Osteocyte (in vitro differentiated cells): ENCODE results near the gene PPP3CA. TPM values are rescaled to one million over a fixed set of nuclear protein-coding genes. Genes with fewer than 3 reads are reported as not detected.

Experiments used
- DNase-seq: peaks from one replicate; pipeline ENCODE4 v3.0.0; 2021; ENCODE audit warnings: mixed read lengths; ENCODE audit not compliant: unreplicated experiment; ENCODE audit errors: extremely low spot score
- H3K27ac Mint-ChIP-seq: one replicate; pipeline ENCODE4 v1.8.0; 2021; ENCODE audit warnings: mild to moderate bottlenecking, mixed read lengths; ENCODE audit not compliant: unreplicated experiment
- H3K27me3 Mint-ChIP-seq: one replicate; pipeline ENCODE4 v1.8.0; 2021; ENCODE audit warnings: mixed read lengths; ENCODE audit not compliant: unreplicated experiment
- H3K36me3 Mint-ChIP-seq: one replicate; pipeline ENCODE4 v1.8.0; 2021; ENCODE audit warnings: mixed read lengths; ENCODE audit not compliant: unreplicated experiment
- H3K4me1 Mint-ChIP-seq: one replicate; pipeline ENCODE4 v1.8.0; 2021; ENCODE audit warnings: mixed read lengths; ENCODE audit not compliant: unreplicated experiment
- H3K4me3 Mint-ChIP-seq: one replicate; pipeline ENCODE4 v1.8.0; 2021; ENCODE audit warnings: mild to moderate bottlenecking, moderate library complexity, mixed read lengths; ENCODE audit not compliant: unreplicated experiment
- H3K9me3 Mint-ChIP-seq: one replicate; pipeline ENCODE4 v1.8.0; 2021; ENCODE audit warnings: mixed read lengths; ENCODE audit not compliant: unreplicated experiment
- CTCF ChIP-seq: fragments of 200-600 bp; sonication (generic); IDR thresholded peaks from 2 replicates; pipeline ENCODE4 v1.5.0; 2021; ENCODE audit warnings: antibody characterized with exemption, mild to moderate bottlenecking, moderate library complexity
- total RNA-seq: library from RNA; stranded (reverse); gene quantifications from 2 replicates; pipeline ENCODE4 v1.2.1, GENCODE V29; 2021

The PPP3CA gene
- total RNA-seq, 1 donor from 2014 or later, result 40.5 TPM

GRCh38 chr4:101064541-101065180, 282.7 kb downstream of the PPP3CA start:
- no peak overlapping the region for H3K27ac Mint-ChIP-seq
- H3K27me3 Mint-ChIP-seq, result no peaks in the 10 kb centered on the region
- peaks cover 3% of the 10 kb centered on the region for H3K4me1 Mint-ChIP-seq
- no peak for TF ChIP-seq CTCF
- DNase-seq, result no peak
- no peak overlapping the region for H3K4me3 Mint-ChIP-seq
- H3K36me3 Mint-ChIP-seq, result peaks cover 17% of the 10 kb centered on the region
- no peaks in the 10 kb centered on the region for H3K9me3 Mint-ChIP-seq

- no peak for TF ChIP-seq CTCF
- H3K4me3 Mint-ChIP-seq, result no peak overlapping the region
- H3K9me3 Mint-ChIP-seq, result no peaks in the 10 kb centered on the region
- H3K27ac Mint-ChIP-seq, result no peak overlapping the region
- peaks cover 9% of the 10 kb centered on the region for H3K36me3 Mint-ChIP-seq
- no peaks in the 10 kb centered on the region for H3K4me1 Mint-ChIP-seq
- H3K27me3 Mint-ChIP-seq, result no peaks in the 10 kb centered on the region
- DNase-seq, result no peak
These were observed 291.9 kb downstream of the PPP3CA start for GRCh38 chr4:101055392-101055791.

- Mint-ChIP-seq H3K4me1 (no peaks in the 10 kb centered on the region), H3K36me3 (no peaks in the 10 kb centered on the region), H3K9me3 (no peaks in the 10 kb centered on the region), H3K4me3 (no peak overlapping the region), H3K27ac (no peak overlapping the region), H3K27me3 (no peaks in the 10 kb centered on the region)
- DNase-seq, result no peak
- no peak for TF ChIP-seq CTCF
These were observed 296.5 kb downstream of the PPP3CA start for GRCh38 chr4:101050837-101051205.

- no peak for TF ChIP-seq CTCF
- no peaks in the 10 kb centered on the region for H3K27me3 Mint-ChIP-seq
- no peaks in the 10 kb centered on the region for H3K9me3 Mint-ChIP-seq
- no peaks in the 10 kb centered on the region for H3K4me1 Mint-ChIP-seq
- no peak overlapping the region for H3K4me3 Mint-ChIP-seq
- peaks cover 4% of the 10 kb centered on the region for H3K36me3 Mint-ChIP-seq
- no peak overlapping the region for H3K27ac Mint-ChIP-seq
- no peak for DNase-seq
These were observed 297.1 kb downstream of the PPP3CA start for GRCh38 chr4:101050088-101050836.

- H3K9me3 Mint-ChIP-seq, result no peaks in the 10 kb centered on the region
- H3K4me1 Mint-ChIP-seq, result no peaks in the 10 kb centered on the region
- peaks cover 8% of the 10 kb centered on the region for H3K36me3 Mint-ChIP-seq
- H3K27ac Mint-ChIP-seq, result no peak overlapping the region
- H3K27me3 Mint-ChIP-seq, result no peaks in the 10 kb centered on the region
- no peak for TF ChIP-seq CTCF
- no peak for DNase-seq
- H3K4me3 Mint-ChIP-seq, result no peak overlapping the region
These were observed 297.8 kb downstream of the PPP3CA start for GRCh38 chr4:101049549-101050001.
